Chondrocyte (in vitro differentiated cells): Measurements from ENCODE around the gene TOM1L2. TPM values are rescaled to one million over a fixed set of nuclear protein-coding genes. Genes with fewer than 3 reads are reported as not detected.

Experiments
- DNase-seq: peaks from one replicate; pipeline ENCODE4 v3.0.0; 2021; ENCODE audit warnings: mixed read lengths, low spot score
- H3K27ac Mint-ChIP-seq: one replicate; pipeline ENCODE4 v1.8.0; 2021; ENCODE audit warnings: mild to moderate bottlenecking, moderate library complexity, mixed read lengths; ENCODE audit not compliant: unreplicated experiment
- H3K27me3 Mint-ChIP-seq: 2 replicates; pipeline ENCODE4 v1.8.0; 2021; ENCODE audit warnings: low read depth, mixed read lengths
- H3K36me3 Mint-ChIP-seq: 2 replicates; pipeline ENCODE4 v1.8.0; 2021; ENCODE audit warnings: low read depth, mixed read lengths
- H3K4me1 Mint-ChIP-seq: 2 replicates; pipeline ENCODE4 v1.8.0; 2021; ENCODE audit warnings: low read depth, mild to moderate bottlenecking, mixed read lengths
- H3K4me3 Mint-ChIP-seq: one replicate; pipeline ENCODE4 v1.8.0; 2021; ENCODE audit warnings: mild to moderate bottlenecking, moderate library complexity, mixed read lengths; ENCODE audit not compliant: unreplicated experiment
- H3K9me3 Mint-ChIP-seq: 2 replicates; pipeline ENCODE4 v1.8.0; 2021; ENCODE audit warnings: low read depth, mixed read lengths
- CTCF ChIP-seq: fragments of 200-600 bp; sonication (generic); IDR thresholded peaks from 2 replicates; pipeline ENCODE4 v1.5.0; 2021; ENCODE audit warnings: antibody characterized with exemption, mild to moderate bottlenecking, moderate library complexity
- long read RNA-seq: library from polyadenylated mRNA; stranded (forward); transcript quantifications from one replicate; pipeline ENCODE4 v2.0.0, GENCODE V29; 2021
- total RNA-seq: library from RNA; stranded (reverse); gene quantifications from 3 replicates; pipeline ENCODE4 v1.2.1, GENCODE V29; 2021

The TOM1L2 gene
- total RNA-seq: 55.0 to 60.2 TPM (median 56.1 TPM) in 3 replicates
- long read RNA-seq, transcript TOM1L2-202 (15 exons, 2,418 nt): major isoform, 20 of 48 reads
- long read RNA-seq, partial matches to known transcripts: 2 of 48 reads
- long read RNA-seq, other reads (novel, unspliced or antisense): 26 of 48 reads

GRCh38 chr17:17972126-17972951, at the start of gene TOM1L2, which contains the start of gene DRC3:
TOM1L2 (minus strand) TSS chr17:17972400; CDS start chr17:17972313, 87 bp downstream.
DRC3 (plus strand) TSS chr17:17972862; CDS start chr17:17977599, 4,737 bp downstream.
- no peak for TF ChIP-seq CTCF
- no peaks in the 10 kb centered on the region for H3K9me3 Mint-ChIP-seq
- no peaks in the 10 kb centered on the region for H3K27me3 Mint-ChIP-seq
- H3K4me3 Mint-ChIP-seq: peak within 1 kb of the TSS; percentile 92
- peak; percentile 100 for DNase-seq
- peak within 1 kb of the TSS; percentile 95 for H3K27ac Mint-ChIP-seq
- H3K36me3 Mint-ChIP-seq: no peaks in the 10 kb centered on the region
- H3K4me1 Mint-ChIP-seq: peaks cover 28% of the 10 kb centered on the region

- Mint-ChIP-seq H3K4me3 (no peak overlapping the region), H3K27me3 (no peaks in the 10 kb centered on the region), H3K4me1 (peaks cover 9% of the 10 kb centered on the region), H3K9me3 (no peaks in the 10 kb centered on the region), H3K36me3 (peaks cover 7% of the 10 kb centered on the region), H3K27ac (no peak overlapping the region)
- no peak for DNase-seq
- TF ChIP-seq CTCF: no peak
Measured at GRCh38 chr17:18021372-18021771, 49.2 kb upstream of the TOM1L2 start.

GRCh38 chr17:18020971-18021370, 48.8 kb upstream of the TOM1L2 start:
- peaks cover 9% of the 10 kb centered on the region for H3K4me1 Mint-ChIP-seq
- H3K9me3 Mint-ChIP-seq: no peaks in the 10 kb centered on the region
- H3K4me3 Mint-ChIP-seq: no peak overlapping the region
- no peak overlapping the region for H3K27ac Mint-ChIP-seq
- TF ChIP-seq CTCF: no peak
- no peaks in the 10 kb centered on the region for H3K27me3 Mint-ChIP-seq
- peaks cover 8% of the 10 kb centered on the region for H3K36me3 Mint-ChIP-seq
- no peak for DNase-seq

GRCh38 chr17:18019838-18020154, 47.6 kb upstream of the TOM1L2 start:
- peaks cover 7% of the 10 kb centered on the region for H3K4me1 Mint-ChIP-seq
- H3K27me3 Mint-ChIP-seq: no peaks in the 10 kb centered on the region
- no peak overlapping the region for H3K4me3 Mint-ChIP-seq
- no peak for TF ChIP-seq CTCF
- no peak overlapping the region for H3K27ac Mint-ChIP-seq
- peaks cover 14% of the 10 kb centered on the region for H3K36me3 Mint-ChIP-seq
- DNase-seq: no peak
- no peaks in the 10 kb centered on the region for H3K9me3 Mint-ChIP-seq

- Mint-ChIP-seq H3K27ac (no peak overlapping the region), H3K4me3 (no peak overlapping the region), H3K27me3 (no peaks in the 10 kb centered on the region), H3K4me1 (peaks cover 7% of the 10 kb centered on the region), H3K9me3 (no peaks in the 10 kb centered on the region), H3K36me3 (peaks cover 14% of the 10 kb centered on the region)
- TF ChIP-seq CTCF: no peak
- no peak for DNase-seq
Measured at GRCh38 chr17:18018411-18018921, 46.3 kb upstream of the TOM1L2 start.
